ENCODE results near the gene PRRT2.
"Not testable (repeated sequence)": the region's sequence is repeated elsewhere in the genome, so short reads cannot be mapped to it uniquely, and the experiment has no call there.

The PRRT2 gene

DNA sequence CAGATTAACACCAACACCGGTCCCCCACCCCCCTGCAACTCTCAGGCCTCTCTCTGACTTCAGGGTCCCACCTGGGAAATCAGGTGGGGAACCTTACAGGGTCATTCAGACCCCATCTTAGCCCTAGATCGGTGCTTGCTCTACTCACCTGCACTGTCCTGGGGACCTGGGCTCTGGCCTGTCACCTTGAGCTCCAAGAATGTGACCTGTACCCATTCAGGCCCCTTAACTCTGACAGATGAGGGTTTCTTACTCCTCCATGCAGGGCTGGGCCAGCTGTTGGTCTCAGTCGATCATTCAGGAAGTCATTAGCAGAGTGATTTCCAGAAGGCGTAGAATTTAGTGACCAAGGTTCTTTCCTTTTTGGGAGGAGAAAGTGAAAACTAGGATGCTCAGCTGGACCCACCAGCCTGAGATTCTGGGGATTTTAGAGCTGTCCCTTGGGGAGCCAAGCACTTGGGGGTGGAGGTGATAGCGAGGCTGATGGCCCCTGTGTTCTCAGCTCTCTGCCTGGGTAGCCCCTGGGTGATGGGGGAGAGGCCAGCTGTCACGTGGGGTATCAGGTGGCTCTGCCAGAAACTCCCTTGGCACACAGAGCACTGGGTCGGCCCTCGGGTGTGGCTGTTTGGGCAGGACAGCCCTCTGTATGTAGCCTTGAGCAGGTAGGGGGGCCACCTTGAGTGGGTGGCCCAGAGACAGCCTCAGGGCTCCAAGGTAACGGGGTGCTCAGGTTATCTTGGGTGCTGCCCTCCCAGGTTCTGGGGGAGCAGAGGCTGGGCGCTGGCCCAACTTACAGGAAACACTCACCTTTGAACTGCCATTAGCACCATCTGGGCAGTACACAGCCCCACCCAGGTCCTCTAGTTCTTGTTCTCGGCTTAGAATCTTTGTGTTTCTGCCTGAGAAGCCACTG lies 9.0 kb downstream of the PRRT2 start:
- peaks cover 20% of the 10 kb centered on the region for H3K36me3 ChIP-seq (ENCODE audit: control insufficient read depth, insufficient read depth, low read length)
- no peak overlapping the region for H3K4me3 ChIP-seq (ENCODE audit: insufficient read depth, low read depth, low read length)
- no peak overlapping the region for H3K27ac ChIP-seq (ENCODE audit: insufficient read depth, low read depth, low read length, poor library complexity, severe bottlenecking)
- no peaks in the 10 kb centered on the region for H3K27me3 ChIP-seq (ENCODE audit: control insufficient read depth, insufficient read depth, low read length, poor library complexity, severe bottlenecking)
- H3K4me1 ChIP-seq (ENCODE audit: control insufficient read depth, insufficient read depth, low read length): peaks cover 17% of the 10 kb centered on the region
- H3K9me3 ChIP-seq (ENCODE audit: control insufficient read depth, low read length): no peaks in the 10 kb centered on the region
- 93 to 94% methylated on average over 11 of the region's 11 CpGs for WGBS, 2 experiments

DNA sequence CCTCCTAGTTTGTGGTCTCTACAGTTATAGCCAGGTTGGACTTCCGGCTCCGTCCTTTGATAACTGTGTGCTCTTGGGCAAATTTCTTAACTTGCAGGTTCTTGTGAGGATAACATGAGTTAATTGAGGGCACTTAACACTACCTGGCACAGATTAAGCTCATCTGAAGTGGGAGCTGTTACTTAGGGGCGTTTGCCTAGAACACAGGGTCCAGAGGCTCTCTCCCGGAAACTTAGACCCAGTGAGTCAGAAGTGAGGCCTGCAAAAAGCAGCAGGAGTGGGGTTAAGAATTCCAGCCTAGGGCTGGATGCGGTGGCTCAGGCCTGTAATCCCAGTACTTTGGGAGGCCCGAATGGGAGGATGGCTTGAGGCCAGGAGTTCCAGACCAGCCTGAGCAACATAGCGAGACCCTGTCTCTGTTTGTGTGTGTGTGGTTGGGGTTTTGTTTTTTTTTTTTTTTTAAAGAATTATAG lies 9.7 kb downstream of the PRRT2 start:
- peaks cover 20% of the 10 kb centered on the region for H3K36me3 ChIP-seq (ENCODE audit: control insufficient read depth, insufficient read depth, low read length)
- H3K4me3 ChIP-seq (ENCODE audit: insufficient read depth, low read depth, low read length): no peak overlapping the region
- peaks cover 17% of the 10 kb centered on the region for H3K4me1 ChIP-seq (ENCODE audit: control insufficient read depth, insufficient read depth, low read length)
- 92 to 93% methylated on average over 7 of the region's 7 CpGs for WGBS, 2 experiments
- no peaks in the 10 kb centered on the region for H3K27me3 ChIP-seq (ENCODE audit: control insufficient read depth, insufficient read depth, low read length, poor library complexity, severe bottlenecking)
- H3K27ac ChIP-seq (ENCODE audit: insufficient read depth, low read depth, low read length, poor library complexity, severe bottlenecking): peak overlapping the region; percentile 6
- no peaks in the 10 kb centered on the region for H3K9me3 ChIP-seq (ENCODE audit: control insufficient read depth, low read length)

DNA sequence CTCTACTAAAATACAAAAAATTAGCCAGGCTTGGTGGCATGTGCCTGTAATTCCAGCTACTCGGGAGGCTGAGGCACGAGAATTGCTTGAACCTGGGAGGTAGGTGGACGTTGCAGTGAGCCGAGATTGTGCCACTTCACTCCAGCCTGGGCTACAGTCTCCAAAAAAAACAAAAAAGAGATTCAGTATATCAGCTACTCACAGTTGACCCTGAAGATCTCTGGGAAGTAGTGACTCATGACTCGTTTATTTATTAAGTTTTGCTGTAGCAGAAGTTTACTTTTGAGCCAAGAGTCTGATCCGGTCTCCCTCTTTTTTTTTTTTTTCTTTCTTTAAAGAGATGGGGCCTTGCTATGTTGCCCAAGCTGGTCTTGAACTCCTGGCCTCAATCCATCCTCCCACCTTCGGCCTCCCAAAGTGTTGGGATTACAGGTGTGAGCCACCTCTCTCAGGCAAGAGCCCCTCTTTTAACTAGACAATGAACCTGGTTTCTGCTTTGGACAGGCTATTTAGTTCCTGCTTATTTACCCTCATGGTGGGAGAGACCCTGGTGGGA lies 12.7 kb downstream of the PRRT2 start:
- Histone ChIP-seq H3K27ac (ENCODE audit: insufficient read depth, low read depth, low read length, poor library complexity, severe bottlenecking) (no peak overlapping the region), H3K27me3 (ENCODE audit: control insufficient read depth, insufficient read depth, low read length, poor library complexity, severe bottlenecking) (no peaks in the 10 kb centered on the region), H3K36me3 (ENCODE audit: control insufficient read depth, insufficient read depth, low read length) (peaks cover 5% of the 10 kb centered on the region), H3K4me1 (ENCODE audit: control insufficient read depth, insufficient read depth, low read length) (peaks cover 8% of the 10 kb centered on the region), H3K9me3 (ENCODE audit: control insufficient read depth, low read length) (no peaks in the 10 kb centered on the region), H3K4me3 (ENCODE audit: insufficient read depth, low read depth, low read length) (no peak overlapping the region)
- WGBS, 2 experiments: 94 to 95% methylated on average over 7 of the region's 7 CpGs

DNA sequence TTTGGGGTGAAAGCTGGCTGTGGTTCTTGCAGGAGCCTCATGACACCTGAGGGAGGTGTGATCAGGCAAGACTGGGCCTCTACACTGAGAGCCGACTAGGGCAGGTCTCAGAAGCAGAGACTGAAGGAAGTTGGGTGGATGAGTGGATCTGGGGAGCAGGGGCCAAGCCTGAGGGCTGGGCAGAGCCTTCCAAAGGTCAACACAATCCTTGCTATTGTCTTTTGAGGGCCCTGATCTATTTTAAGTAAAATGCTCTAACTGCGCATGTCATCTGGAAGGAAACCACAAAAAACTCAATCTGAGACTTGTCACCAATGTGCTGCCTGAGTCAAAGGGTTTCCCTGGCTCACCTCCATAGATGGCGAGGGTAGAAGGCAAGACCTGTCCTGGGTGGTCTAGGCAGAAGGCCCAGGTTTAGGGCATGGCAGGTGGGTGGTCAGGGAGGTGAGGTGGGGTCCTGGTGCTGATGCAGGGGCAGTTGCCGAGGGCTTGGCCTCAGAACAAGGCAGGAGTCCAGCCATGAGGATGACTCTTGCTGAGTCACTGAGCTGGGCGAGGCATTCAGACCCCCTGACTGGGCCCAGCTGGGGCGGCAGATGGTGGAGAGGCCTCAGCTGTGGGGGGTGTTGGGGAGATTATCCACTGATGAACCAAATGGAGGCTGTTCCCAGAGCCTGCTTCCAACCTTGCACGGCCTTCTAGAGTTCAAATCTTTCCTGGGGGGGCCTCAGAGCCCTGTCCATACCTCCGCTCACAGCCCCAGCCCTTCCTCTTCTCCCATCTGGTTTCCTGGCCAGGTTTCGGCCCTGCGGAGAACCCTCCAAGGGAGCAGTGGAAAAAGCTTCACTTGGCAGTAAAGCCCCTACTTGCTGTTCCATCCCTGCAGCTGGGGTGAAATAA lies 13.4 kb downstream of the PRRT2 start:
- peaks cover 8% of the 10 kb centered on the region for H3K4me1 ChIP-seq (ENCODE audit: control insufficient read depth, insufficient read depth, low read length)
- 82 to 85% methylated on average over 10 of the region's 10 CpGs for WGBS, 2 experiments
- no peaks in the 10 kb centered on the region for H3K36me3 ChIP-seq (ENCODE audit: control insufficient read depth, insufficient read depth, low read length)
- peak overlapping the region; percentile 69 for H3K27ac ChIP-seq (ENCODE audit: insufficient read depth, low read depth, low read length, poor library complexity, severe bottlenecking)
- no peak overlapping the region for H3K4me3 ChIP-seq (ENCODE audit: insufficient read depth, low read depth, low read length)
- no peaks in the 10 kb centered on the region for H3K9me3 ChIP-seq (ENCODE audit: control insufficient read depth, low read length)
- H3K27me3 ChIP-seq (ENCODE audit: control insufficient read depth, insufficient read depth, low read length, poor library complexity, severe bottlenecking): no peaks in the 10 kb centered on the region

DNA sequence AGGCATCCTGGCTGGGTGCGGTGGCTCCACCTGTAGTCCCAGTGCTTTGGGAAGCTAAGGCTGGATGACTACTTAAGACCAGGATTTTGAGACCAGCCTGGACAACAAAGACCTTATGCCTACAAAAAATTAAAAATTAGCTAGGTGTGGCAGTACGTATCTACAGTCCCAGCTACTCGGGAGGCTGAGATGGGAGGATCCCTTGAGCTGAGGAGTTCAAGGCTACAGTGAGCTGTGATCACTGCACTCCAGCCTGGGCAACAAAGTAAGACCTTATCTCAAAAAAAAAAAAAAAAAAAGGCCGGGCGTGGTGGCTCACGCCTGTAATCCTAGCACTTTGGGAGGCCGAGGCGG lies 14.3 kb downstream of the PRRT2 start:
- 92 to 97% methylated on average over 8 of the region's 8 CpGs for WGBS, 2 experiments
- Histone ChIP-seq H3K36me3 (ENCODE audit: control insufficient read depth, insufficient read depth, low read length) (no peaks in the 10 kb centered on the region), H3K9me3 (ENCODE audit: control insufficient read depth, low read length) (no peaks in the 10 kb centered on the region), H3K4me3 (ENCODE audit: insufficient read depth, low read depth, low read length) (no peak overlapping the region), H3K27me3 (ENCODE audit: control insufficient read depth, insufficient read depth, low read length, poor library complexity, severe bottlenecking) (no peaks in the 10 kb centered on the region), H3K4me1 (ENCODE audit: control insufficient read depth, insufficient read depth, low read length) (peaks cover 8% of the 10 kb centered on the region), H3K27ac (ENCODE audit: insufficient read depth, low read depth, low read length, poor library complexity, severe bottlenecking) (no peak overlapping the region)

DNA sequence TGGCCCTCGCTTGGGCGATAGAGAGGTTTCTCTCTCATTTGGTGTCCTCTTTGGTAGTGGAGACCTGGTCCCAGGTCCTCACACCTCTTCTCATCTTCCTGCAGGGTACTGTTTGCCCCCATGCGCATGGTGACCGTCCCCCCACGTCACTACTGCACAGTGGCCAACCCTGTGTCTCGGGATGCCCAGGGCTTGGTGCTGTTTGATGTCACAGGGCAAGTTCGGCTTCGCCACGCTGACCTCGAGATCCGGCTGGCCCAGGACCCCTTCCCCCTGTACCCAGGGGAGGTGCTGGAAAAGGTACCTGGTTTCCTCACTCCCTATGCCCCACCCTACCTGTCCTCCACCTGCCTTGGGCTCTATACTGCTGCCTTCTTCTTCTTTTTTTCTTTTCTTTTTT lies 18.8 kb downstream of the PRRT2 start:
- Histone ChIP-seq H3K36me3 (ENCODE audit: control insufficient read depth, insufficient read depth, low read length) (no peaks in the 10 kb centered on the region), H3K4me1 (ENCODE audit: control insufficient read depth, insufficient read depth, low read length) (no peaks in the 10 kb centered on the region), H3K4me3 (ENCODE audit: insufficient read depth, low read depth, low read length) (no peak overlapping the region), H3K27me3 (ENCODE audit: control insufficient read depth, insufficient read depth, low read length, poor library complexity, severe bottlenecking) (no peaks in the 10 kb centered on the region), H3K27ac (ENCODE audit: insufficient read depth, low read depth, low read length, poor library complexity, severe bottlenecking) (no peak overlapping the region), H3K9me3 (ENCODE audit: control insufficient read depth, low read length) (no peaks in the 10 kb centered on the region)
- WGBS, 2 experiments: 93 to 96% methylated on average over 11 of the region's 11 CpGs

DNA sequence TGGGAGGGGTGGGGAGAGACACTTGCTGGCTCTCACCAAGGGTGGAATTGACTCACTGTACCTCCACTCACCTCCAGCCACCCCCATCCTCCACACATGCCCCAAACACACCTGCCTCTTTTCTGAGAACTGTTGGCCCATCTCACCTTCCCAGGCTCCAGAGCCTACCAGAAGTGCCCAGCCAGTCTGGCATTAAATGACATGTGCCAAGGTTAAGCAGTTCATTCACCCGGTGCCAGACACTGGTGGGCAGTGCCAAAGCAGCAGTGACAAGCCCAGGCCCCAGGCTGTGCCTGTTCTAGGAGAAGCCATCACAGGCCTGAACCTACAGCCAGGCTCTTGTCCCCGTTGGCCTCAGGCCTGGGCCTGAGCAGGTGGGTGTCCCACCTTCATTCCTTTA lies 19.5 kb downstream of the PRRT2 start:
- Histone ChIP-seq H3K36me3 (ENCODE audit: control insufficient read depth, insufficient read depth, low read length) (no peaks in the 10 kb centered on the region), H3K4me3 (ENCODE audit: insufficient read depth, low read depth, low read length) (no peak overlapping the region)
- 84 to 98% methylated on average over 2 of the region's 2 CpGs for WGBS, 2 experiments

DNA sequence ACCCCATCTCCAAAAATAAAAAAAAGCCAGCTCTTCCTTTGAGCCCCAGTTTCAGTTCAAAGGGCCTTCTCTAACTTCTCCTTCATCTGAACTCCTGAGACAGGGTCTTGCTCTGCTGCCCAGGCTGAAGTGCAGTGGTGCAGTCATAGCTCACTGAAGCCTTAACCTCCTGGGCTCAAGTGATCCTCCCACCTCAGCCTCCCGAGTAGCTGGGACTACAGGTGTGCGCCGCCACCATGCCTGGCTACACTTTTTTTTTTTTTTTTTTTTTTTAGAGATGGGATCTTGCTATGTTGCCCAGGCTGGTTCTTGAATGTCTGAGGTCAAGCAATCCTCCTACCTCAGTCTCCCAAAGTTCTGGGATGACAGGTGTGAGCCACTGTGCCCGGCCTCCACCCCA lies 21.2 kb downstream of the PRRT2 start:
- H3K9me3 ChIP-seq (ENCODE audit: control insufficient read depth, low read length); H3K27ac ChIP-seq (ENCODE audit: insufficient read depth, low read depth, low read length, poor library complexity, severe bottlenecking); H3K4me1 ChIP-seq (ENCODE audit: control insufficient read depth, insufficient read depth, low read length); H3K36me3 ChIP-seq (ENCODE audit: control insufficient read depth, insufficient read depth, low read length); H3K4me3 ChIP-seq (ENCODE audit: insufficient read depth, low read depth, low read length); H3K27me3 ChIP-seq (ENCODE audit: control insufficient read depth, insufficient read depth, low read length, poor library complexity, severe bottlenecking): not testable (repeated sequence)
- WGBS, 2 experiments: 83 to 96% methylated on average over 4 of the region's 4 CpGs

More for the DNA sequence above, 19.5 kb downstream of the PRRT2 start:
- no peaks in the 10 kb centered on the region for H3K27me3 ChIP-seq (ENCODE audit: control insufficient read depth, insufficient read depth, low read length, poor library complexity, severe bottlenecking)
- H3K27ac ChIP-seq (ENCODE audit: insufficient read depth, low read depth, low read length, poor library complexity, severe bottlenecking): no peak overlapping the region
- no peaks in the 10 kb centered on the region for H3K9me3 ChIP-seq (ENCODE audit: control insufficient read depth, low read length)
- no peaks in the 10 kb centered on the region for H3K4me1 ChIP-seq (ENCODE audit: control insufficient read depth, insufficient read depth, low read length)

DNA sequence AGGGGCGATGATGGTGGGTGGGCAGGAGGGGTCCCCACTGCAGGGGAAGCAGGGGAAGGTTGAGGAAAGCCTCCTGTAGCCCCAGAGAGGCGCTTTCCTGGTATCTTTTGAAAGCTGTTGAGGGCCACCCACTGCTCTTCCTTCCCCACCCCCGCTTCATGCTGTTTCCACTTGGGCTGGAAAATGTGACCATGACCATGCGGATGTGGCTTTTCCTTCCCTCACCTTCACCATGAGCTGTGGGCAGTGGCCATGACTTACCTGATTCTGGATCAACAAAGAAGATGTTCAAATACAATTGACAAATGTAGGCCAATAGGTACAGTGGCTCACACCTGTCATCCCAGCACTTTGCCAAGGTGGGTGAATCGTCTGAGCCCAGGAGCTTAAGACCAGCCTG lies 22.1 kb downstream of the PRRT2 start:
- Histone ChIP-seq H3K9me3 (ENCODE audit: control insufficient read depth, low read length) (no peaks in the 10 kb centered on the region), H3K4me3 (ENCODE audit: insufficient read depth, low read depth, low read length) (no peak overlapping the region), H3K27me3 (ENCODE audit: control insufficient read depth, insufficient read depth, low read length, poor library complexity, severe bottlenecking) (no peaks in the 10 kb centered on the region), H3K4me1 (ENCODE audit: control insufficient read depth, insufficient read depth, low read length) (no peaks in the 10 kb centered on the region), H3K36me3 (ENCODE audit: control insufficient read depth, insufficient read depth, low read length) (no peaks in the 10 kb centered on the region), H3K27ac (ENCODE audit: insufficient read depth, low read depth, low read length, poor library complexity, severe bottlenecking) (no peak overlapping the region)
- 89 to 91% methylated on average over 5 of the region's 5 CpGs for WGBS, 2 experiments

DNA sequence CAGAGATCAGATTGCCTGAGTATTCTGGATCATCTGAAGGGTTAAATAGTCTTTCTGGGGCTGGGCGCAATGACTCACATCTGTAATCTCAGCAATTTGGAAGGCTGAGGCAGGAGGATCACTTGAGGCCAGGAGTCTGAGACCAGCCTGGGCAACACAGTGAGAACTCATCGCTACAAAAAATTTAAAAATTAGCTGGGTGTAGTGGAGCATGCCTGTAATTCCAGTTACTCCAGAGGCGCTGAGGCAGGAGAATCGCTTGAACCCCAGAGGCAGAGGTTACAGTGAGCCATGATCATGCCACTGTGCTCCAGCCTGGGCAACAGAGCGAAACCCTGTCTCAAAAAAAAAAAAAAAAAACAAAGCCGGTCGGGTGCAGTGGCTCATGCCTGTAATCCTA lies 23.9 kb downstream of the PRRT2 start:
- H3K4me1 ChIP-seq (ENCODE audit: control insufficient read depth, insufficient read depth, low read length): no peaks in the 10 kb centered on the region
- H3K36me3 ChIP-seq (ENCODE audit: control insufficient read depth, insufficient read depth, low read length): no peaks in the 10 kb centered on the region
- no peaks in the 10 kb centered on the region for H3K9me3 ChIP-seq (ENCODE audit: control insufficient read depth, low read length)
- no peak overlapping the region for H3K27ac ChIP-seq (ENCODE audit: insufficient read depth, low read depth, low read length, poor library complexity, severe bottlenecking)
- H3K4me3 ChIP-seq (ENCODE audit: insufficient read depth, low read depth, low read length): no peak overlapping the region
- WGBS, 2 experiments: 93 to 94% methylated on average over 7 of the region's 7 CpGs
- H3K27me3 ChIP-seq (ENCODE audit: control insufficient read depth, insufficient read depth, low read length, poor library complexity, severe bottlenecking): no peaks in the 10 kb centered on the region

Measured in ectodermal cell (in vitro differentiated cells).